Astrocyte (in vitro differentiated cells and primary cell): ENCODE measurements around the gene TXNDC9.
"Not testable (repeated sequence)": the region's sequence is repeated elsewhere in the genome, so short reads cannot be mapped to it uniquely, and the experiment has no call there.

ENCODE experiments used
- CTCF ChIP-seq: IDR thresholded peaks from 2 replicates; pipeline ENCODE4 v1.5.1; 2011; ENCODE audit warnings: low read depth, mild to moderate bottlenecking, inconsistent platforms, low read length, moderate library complexity; ENCODE audit not compliant: insufficient read depth
- EZH2 ChIP-seq: IDR thresholded peaks from 2 replicates; pipeline ENCODE4 v1.6.1; 2012; ENCODE audit warnings: mild to moderate bottlenecking, low read length, inconsistent platforms; ENCODE audit not compliant: insufficient read depth

- not testable (repeated sequence) for TF ChIP-seq CTCF, EZH2
These were observed 32.7 kb upstream of the TXNDC9 start for GRCh38 chr2:99368854-99369253.
